GM10248 (cell line): Measurements from ENCODE around the gene ARFGAP3.

ENCODE experiments used
- CTCF ChIA-PET: fragments of 300-600 bp; sonication (Branson Sonifier 250); formaldehyde crosslinking; extraction: SDS; loops from one replicate; lab custom pipeline; 2021; ENCODE audit warnings: antibody characterized with exemption; lab: Yijun Ruan, JAX
- POLR2A ChIA-PET: fragments of 350-650 bp; sonication (Branson Sonifier 250); formaldehyde crosslinking; extraction: SDS; loops from one replicate; lab custom pipeline; 2020; ENCODE audit warnings: antibody characterized with exemption; lab: Yijun Ruan, JAX
- DNase-seq: peaks from one replicate; pipeline ENCODE4 v3.0.0; 2012; ENCODE audit errors: extremely low spot score
- CTCF ChIP-seq: IDR thresholded peaks from 2 replicates; pipeline ENCODE4 v1.5.1; 2012; ENCODE audit warnings: mild to moderate bottlenecking, low read depth; ENCODE audit errors: extremely low read depth, missing control alignments, control extremely low read depth

Gene ARFGAP3

DNA sequence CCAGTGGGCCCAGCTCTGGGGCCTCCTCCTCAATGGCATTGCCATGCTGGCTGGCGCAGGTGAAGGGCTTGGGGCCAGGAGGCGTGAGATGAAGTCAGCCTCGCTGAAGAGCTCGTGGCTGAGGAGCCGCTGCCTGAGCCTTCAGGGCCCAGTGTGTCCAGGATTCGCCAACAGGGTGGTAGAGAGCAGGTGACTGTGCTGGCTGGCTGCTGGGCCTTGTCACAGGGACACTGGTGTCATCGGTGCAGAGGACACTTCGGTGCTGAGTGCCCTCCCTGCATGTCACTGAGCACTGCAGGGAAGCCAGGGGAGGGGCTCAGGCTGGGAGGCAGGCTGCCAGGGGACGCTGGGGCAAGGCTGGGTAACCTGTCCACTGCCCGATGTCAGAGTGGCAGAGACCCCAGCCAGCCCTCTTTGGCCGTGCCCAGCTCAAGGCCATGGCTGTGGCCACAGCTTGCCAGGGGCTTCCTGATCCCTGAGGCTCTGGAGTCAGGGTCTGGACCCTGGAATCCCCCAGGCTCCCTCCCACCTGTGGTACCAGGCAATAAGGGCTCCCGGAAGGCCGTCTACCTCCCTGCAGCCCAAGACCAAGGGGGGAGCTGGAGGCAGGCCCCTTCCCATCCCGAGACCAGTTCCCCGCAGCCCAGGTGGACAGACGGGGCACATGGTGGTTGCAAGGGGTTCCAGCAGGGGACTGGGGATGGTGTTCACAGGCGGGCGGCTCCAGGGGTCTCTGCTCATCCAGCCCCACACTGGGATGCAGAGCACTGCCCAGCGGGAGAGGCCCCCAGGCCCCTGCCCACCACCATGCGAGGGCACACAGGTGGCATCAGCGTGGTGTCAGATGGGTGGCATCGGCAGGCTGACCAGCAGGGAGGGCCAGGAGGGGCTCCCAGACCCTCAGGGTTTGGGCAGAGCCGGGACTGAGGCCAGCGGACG, 63.9 kb downstream of the ARFGAP3 start:
- DNase-seq = no peak
- ChIA-PET CTCF (interaction anchor here (1.5 kb wide), 1 partner anchor 75 kb away, joined by 5 read pairs; no protein-coding TSS in a partner anchor), POLR2A (no interaction called here)
- no peak for TF ChIP-seq CTCF

GRCh38 chr22:42792453-42792908, 64.6 kb downstream of the ARFGAP3 start:
- no peak for TF ChIP-seq CTCF
- DNase-seq = no peak
- ChIA-PET POLR2A (no interaction called here), CTCF (interaction anchor here (1.0 to 1.5 kb wide), 2 partner anchors 24 to 75 kb away, joined by 3 to 5 read pairs; no protein-coding TSS in a partner anchor)

DNA sequence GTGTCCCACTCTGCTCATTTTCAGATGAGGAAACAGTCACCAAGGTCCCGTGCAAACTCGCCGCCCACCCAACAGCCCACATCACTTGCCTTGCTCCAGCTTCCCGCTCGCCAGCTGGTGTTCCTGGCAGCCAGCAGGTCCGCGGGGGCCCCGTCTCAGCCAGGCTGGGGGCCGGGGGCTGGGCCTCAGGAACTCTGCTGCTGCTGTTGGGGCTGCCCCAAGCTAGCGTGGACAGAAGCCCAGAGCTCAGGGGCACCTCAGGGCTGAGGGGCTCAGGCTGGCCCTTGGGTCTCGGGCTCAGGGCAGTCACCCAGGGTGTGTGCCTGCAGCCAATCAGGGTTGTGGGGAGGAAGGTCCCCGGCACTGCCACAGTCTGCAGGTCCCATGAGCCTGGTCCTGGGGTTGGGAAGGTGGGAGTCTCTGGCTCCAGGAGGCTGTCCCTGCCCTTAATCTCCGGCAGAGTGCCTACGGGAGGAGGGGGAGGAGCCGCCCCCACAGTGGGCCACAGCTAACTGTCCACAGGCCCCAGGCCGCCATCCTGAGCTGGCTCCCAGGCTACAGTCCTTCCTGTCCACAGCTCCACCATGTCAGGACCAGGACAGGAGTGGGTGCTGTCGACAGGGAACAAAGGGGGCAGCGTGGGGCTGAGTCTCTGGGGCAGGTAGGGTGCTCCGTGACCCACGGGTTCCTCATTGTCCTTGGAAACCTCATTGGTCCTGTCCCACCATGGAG, 65.2 kb downstream of the ARFGAP3 start:
- no peak for TF ChIP-seq CTCF
- no peak for DNase-seq
- CTCF ChIA-PET = interaction anchor here (1.0 to 1.5 kb wide), 2 partner anchors 25 to 76 kb away, joined by 3 to 5 read pairs; no protein-coding TSS in a partner anchor
- POLR2A ChIA-PET = no interaction called here

DNA sequence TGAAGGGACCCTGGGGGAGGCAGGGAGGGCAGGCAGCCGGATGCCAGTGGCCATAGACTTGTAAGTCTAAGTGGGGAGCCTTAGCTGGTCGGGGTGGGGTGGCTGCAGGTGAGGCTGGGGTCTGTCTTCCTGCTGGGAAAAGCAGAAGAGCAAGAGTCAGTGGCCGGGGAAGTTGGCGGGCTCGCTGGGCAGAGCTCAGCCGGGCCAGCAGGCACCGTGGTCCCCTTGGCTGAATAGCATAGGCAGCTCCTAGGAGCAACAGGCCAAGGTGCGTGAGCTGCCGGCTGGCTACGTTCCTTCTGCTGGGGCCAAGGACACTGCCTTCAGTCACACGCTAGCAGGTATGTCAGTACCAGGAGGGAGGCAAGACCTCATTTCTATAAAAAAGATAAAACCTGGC, 68.6 kb downstream of the ARFGAP3 start:
- no peak for TF ChIP-seq CTCF
- no peak for DNase-seq
- POLR2A ChIA-PET = no interaction called here
- CTCF ChIA-PET = interaction anchor here (1.1 kb wide), 1 partner anchor 16 kb away, joined by 3 read pairs; no protein-coding TSS in a partner anchor

- CTCF ChIA-PET = interaction anchor here (1.1 kb wide), 1 partner anchor 16 kb away, joined by 3 read pairs; no protein-coding TSS in a partner anchor
- no peak for TF ChIP-seq CTCF
- DNase-seq = no peak
- POLR2A ChIA-PET = no interaction called here
These were observed 69.1 kb downstream of the ARFGAP3 start for GRCh38 chr22:42788021-42788420.

DNA sequence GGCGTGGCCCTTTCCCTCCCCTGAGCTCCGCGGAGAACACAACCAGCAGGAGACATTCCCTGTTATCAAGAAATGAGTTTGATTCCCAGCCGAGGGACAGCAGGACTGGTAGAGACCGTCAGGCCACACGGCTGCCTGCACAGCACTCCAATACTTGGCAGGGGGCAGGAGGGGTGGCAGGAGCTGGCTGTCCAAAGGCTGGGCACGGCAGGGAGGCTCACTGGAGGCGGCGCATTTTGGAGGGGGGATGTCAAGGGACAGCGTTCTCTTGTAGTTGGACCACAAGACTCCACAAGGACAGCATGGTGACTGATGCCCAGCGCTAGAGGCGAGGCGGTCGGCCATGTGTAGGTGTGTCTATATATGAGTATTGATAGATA, 69.7 kb downstream of the ARFGAP3 start:
- ChIA-PET POLR2A (no interaction called here), CTCF (no interaction called here)
- no peak for TF ChIP-seq CTCF
- DNase-seq = no peak
